ENCODE results near the gene ATG13.
"Not testable (repeated sequence)": the region's sequence is repeated elsewhere in the genome, so short reads cannot be mapped to it uniquely, and the experiment has no call there.

The ATG13 gene

GRCh38 chr11:46649180-46649738 is 31.9 kb downstream of the ATG13 start:
- DNase-seq: peak; percentile 35

GRCh38 chr11:46655631-46656030 is 38.3 kb downstream of the ATG13 start:
- no peak for DNase-seq

GRCh38 chr11:46657186-46657585 is 39.8 kb downstream of the ATG13 start:
- DNase-seq: no peak

DNA sequence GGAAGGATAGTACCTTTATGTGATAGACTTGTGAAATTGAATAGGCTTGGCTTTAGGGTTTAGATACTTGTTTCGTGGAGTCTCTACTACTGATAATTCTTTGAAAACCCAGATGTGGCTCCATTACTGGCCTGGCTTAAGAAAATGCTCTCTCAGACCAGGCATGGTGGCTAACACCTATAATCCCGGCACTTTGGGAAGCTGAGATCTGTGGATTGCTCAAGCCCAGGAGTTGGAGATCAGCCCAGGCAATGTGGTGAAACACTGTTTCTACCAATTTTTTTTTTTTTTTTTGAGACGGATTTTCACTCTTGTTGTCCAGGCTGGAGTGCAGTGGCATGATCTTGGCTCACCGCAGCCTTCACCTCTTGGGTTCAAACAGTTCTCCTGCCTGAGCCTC is 40.9 kb downstream of the ATG13 start:
- no peak for DNase-seq

DNA sequence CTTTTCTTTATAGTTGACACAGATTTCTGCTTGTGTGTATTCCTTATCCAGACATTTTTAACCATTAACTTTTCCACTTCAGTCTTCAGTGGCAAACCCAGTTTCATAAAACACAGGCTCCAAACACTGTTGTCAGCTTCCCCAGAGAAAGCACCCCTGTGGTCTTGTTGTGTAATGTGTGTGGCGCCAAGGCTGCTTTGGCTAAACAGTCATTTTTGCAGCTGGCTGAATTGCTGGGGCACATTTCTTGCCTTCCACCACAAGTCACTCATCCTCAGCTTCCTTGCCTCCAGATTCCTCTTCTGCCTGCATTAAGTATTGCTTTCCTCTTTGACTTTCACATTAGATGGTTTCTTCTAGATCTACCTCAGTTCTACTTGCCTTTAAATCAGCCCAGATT is 42.6 kb downstream of the ATG13 start:
- peak; percentile 47 for DNase-seq

DNA sequence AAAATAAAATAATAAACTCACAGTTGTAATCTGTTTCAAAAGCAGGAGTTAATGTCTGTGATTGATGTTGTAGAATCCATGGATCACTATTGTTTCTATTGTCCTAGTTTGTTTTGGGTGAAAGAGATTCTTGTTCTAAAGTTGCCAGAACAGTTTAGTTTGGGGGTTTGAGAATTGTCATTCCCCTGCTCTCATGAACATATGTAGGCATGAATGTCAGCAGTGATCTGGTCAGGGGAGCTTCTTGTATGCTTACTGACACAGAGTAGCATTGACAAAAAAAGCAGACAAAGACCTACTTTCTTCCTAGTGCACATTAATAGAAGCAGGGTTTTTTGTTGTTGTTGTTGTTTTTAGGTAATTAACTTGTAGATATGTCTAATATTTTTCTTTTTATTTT is 44.5 kb downstream of the ATG13 start:
- no peak for DNase-seq

- no peak for DNase-seq
Measured at GRCh38 chr11:46662366-46662765, 45.0 kb downstream of the ATG13 start.

GRCh38 chr11:46663277-46663940 is 46.1 kb downstream of the ATG13 start:
- DNase-seq: no peak

DNA sequence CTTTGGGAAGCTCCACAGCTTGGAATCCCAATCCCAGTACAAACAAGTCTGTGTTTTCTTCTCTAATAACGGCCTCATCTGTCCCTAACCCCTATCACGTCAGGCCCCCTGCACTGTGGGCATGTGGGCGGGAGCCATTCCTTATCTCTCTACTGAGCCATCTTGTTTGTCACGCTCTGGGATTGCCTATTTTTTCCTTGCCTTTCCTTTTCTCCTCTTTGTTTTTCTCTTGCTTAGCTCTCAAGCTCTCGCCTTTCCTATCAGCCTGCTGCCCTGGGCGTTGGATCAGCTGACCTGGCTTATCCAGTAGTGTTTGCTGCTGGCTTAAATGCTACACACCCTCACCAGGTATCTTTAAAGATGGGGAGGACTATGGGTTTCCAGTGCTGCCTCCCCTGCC is 47.3 kb downstream of the ATG13 start:
- DNase-seq: no peak

GRCh38 chr11:46665356-46665755 is 48.0 kb downstream of the ATG13 start:
- DNase-seq: no peak

GRCh38 chr11:46666516-46666915 is 49.2 kb downstream of the ATG13 start:
- DNase-seq: no peak

DNA sequence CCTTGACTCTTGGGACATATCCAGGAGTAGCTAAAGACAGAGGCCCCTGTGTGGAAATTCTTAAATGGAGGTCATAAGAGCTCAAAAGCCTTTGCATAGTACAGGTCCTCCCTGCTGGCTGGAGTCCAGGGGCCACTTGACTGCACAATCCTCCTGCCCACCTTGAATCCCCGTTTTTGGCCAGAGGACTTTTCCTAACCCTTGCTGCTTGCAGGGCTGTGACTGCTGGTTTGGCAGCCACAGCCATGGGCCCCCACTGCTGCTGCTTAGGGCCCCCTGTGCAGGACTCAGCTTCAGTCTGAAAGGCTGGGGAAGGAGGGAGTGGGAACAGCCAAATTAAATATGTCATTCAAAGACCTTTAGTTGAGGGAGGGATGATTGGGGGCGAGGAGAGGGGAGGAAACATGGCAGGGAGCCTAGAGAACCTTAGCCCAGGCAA is 49.7 kb downstream of the ATG13 start:
- DNase-seq: no peak

DNA sequence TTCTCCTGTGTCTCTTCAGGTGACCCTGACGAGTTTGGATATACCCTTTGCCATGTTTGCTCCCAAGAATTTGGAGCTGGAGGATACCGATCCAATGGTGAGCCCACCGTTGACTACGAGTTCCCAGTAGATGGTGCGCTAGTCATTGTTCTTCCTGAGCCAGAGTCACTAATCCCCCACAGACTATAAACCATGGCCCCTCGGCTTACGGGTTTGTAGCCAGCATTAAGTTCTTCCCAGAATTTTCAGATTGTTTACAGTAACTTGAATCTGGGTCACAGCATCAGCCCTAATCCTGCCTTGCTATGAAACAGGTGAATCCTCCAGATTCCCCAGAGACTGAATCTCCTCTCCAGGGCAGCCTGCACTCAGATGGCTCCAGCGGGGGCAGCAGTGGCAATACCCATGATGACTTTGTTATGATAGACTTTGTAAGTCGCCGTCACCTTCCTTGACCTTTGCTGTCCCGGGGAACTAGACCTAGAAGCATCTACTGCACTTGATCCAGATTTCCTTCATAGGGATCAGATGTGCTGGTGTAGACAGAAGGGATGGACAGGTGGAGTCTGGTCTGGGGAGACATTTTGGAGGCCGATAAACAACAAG is 51.2 kb downstream of the ATG13 start:
- no peak for DNase-seq

DNA sequence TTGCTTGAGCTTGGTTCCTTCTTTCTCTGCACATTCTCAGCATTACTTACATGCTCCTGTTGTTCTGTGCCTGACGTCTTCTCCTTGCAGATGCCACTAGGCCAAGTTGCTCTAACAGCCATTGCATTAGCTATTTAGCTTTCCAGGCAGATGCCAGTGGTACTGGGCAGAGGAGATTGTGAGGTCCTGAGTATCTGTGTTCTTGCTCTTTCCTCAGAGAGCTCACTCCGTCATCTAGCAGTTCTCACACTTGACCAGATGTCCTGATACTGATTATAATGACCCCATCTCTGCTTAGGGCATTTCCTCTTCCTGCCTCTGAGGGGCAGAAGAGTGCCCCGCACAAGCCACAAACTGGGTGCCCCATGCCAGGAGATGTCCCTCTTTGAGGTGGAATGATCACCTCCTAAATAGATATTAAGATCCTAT is 52.4 kb downstream of the ATG13 start:
- DNase-seq: no peak

GRCh38 chr11:46670521-46670920 is 53.2 kb downstream of the ATG13 start:
- not testable (repeated sequence) for DNase-seq

- no peak for DNase-seq
Measured at GRCh38 chr11:46671958-46672315, 54.6 kb downstream of the ATG13 start.

DNA sequence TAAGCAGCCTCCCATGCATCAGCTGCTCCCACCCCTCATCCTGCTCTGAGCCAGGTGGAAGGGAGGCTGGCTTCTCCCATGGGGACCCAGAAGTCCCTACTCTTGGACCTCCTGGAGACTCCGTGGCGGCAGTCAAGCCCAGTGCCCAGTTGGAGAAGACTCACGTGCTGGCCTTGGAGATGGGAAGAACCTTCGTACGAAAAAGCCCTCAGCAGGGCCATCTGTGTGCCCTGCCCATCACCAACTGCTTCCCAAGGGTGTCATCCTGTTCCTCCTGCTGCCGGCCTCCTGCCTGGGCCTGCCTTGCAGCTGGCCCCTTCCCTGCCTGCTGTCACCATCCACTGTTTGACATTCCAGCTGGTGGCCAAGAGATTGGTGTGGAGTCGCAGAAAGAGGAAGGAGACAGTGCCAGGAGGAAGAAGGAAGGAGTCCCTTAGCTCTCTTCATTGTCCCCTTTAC is 55.1 kb downstream of the ATG13 start:
- DNase-seq: no peak

GRCh38 chr11:46673713-46674462 is 56.5 kb downstream of the ATG13 start:
- DNase-seq: no peak

DNA sequence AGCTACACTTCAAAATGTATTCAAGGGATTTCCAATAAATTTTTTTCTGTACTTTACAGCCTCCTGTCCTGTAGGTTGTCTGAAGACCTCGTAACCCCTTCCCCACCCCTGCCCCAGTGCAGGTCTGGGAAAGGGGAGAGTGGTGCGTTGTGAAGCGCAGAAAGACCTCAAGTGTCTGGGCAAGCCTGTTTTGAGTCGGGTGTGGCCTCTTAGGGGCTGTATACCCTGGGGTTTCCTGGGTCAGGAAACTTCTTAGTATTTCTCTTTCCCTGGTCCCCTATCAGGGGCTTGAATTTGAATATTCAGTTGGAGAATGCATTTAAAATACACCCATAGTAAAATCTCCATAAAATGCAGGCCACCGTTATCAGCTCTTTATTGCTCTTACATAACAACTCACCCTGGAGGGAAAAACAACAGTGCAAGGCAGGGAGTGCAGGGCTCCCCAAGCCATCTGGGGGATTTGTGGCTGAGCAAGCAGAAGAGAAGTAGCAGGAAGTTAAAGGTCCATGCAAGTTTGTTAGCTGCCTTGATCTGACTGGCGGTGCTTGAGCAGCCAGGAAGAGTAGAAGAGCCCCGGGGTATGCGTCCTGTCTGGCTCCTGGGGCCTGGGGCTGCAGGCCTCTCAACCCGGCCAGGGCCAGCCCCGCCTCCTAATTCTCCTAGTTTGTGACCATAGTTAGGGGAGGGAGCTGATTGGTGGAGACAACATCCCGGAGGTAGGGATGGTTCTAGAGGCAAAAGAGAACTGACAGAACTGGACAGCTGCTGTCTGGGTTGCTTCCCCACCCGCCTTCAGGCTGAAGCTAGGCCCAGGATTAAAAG is 57.3 kb downstream of the ATG13 start:
- peak; percentile 55 for DNase-seq

DNA sequence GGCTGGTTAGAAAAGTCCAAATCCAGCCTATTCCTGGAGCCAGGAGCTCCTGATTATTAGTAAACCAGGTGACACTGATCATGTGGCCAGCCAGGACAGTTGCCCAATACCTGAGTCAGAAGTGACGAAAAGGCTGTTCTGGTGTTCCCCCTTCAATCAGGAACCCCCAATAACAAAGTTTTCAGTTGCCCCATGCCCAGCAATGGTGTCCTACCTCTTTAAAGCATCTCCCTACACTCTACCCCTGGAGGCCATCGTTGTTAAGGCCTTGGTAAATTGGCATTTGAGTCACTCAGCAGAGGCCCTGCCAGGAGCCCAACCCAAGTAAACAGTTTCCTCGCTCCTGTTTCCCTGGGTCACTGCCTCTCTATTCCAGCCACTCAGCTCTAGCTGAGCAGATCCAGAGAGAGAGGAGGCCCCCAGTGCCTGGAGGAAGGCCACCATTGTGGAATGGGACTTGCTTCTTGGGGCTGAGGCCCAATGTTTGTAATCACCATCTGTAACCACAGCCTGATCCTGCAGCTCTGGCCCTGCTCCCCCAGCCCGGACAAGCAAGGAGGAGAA is 58.0 kb downstream of the ATG13 start:
- peak; percentile 66 for DNase-seq

GRCh38 chr11:46675949-46676348 is 58.6 kb downstream of the ATG13 start:
- DNase-seq: no peak

DNA sequence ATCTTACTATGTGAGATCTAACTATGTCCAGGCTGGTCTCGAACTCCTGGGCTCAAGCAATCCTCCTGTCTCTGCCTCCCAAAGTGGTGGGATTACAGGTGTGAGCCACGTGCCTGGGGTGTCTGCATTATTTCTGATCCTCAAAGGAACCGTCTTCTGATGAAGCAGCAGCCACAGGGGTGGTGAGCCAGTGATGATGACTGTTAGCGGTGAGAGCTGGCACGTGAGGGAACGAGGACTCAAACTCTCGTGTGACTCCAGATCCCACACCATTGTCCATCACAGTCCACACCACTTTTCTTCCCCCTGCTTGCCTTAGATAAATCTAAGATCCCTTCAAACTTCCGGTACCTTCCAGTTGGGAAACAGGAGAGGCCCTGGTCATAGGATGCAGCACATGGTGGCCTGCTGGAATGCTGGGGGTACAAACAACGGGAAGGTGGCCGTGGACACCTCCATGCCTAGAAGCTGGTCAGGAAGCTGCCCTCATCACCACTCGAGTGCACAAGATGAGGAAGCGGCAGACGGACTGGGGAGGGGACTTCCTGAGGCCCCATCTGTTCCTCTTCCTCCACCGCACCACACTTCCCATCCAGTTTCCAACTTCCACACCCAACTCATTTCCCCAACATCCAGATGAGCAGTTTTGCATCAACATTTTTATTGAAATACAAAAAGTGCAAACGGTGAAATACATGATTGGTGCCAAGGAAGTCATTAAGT is 59.2 kb downstream of the ATG13 start:
- DNase-seq: no peak

Data from femur (tissue), 1 donor.